CD4-positive, alpha-beta T cell treated with Interferon gamma for 1 hour (primary cell): ENCODE results near the gene MRPS12.
"Not testable (repeated sequence)": the region's sequence is repeated elsewhere in the genome, so short reads cannot be mapped to it uniquely, and the experiment has no call there.

ENCODE experiments used
- DNase-seq: peaks from one replicate; pipeline ENCODE4 v3.0.0-alpha.2; 2020

The MRPS12 gene

DNA sequence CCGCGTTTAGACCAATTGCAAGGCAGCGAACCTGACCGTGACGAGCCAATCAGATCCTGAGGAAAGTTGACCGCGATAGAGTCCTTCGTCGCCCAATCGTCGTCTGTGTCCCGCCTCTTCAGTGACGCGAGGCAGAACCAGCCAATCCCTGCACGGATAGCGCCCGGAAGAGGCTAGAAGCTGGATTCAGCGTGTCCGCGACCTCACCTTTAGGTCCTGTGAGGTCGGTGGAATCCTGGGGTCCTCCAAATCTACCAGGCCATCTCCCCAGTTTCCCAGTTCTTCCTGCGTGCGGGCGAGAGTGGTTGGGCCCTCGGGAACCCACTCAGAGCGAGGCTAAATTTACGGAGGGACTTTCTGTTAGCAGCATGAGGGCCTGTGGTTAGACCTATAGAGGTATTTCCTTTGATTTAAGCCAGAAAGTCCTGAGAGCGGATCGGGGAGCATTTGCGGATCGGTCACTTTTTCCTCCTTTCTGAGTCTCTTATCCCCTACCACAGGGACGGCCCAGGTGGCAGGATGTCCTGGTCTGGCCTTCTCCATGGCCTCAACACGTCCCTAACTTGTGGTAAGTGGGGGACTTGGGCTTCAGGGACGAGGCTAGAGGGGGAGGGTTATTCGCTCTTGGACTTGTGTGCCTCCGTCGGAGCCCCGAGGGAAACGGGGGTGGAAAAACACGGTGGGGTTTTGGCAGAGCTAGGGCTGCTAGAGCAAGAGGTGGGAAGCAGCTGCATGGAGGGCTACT is at the start of gene MRPS12:
TSS of gene MRPS12 (plus strand) at position 169 of the 745 bp plus-strand sequence. CDS start at position 520, 351 bp downstream.
- peak; percentile 99 for DNase-seq

DNA sequence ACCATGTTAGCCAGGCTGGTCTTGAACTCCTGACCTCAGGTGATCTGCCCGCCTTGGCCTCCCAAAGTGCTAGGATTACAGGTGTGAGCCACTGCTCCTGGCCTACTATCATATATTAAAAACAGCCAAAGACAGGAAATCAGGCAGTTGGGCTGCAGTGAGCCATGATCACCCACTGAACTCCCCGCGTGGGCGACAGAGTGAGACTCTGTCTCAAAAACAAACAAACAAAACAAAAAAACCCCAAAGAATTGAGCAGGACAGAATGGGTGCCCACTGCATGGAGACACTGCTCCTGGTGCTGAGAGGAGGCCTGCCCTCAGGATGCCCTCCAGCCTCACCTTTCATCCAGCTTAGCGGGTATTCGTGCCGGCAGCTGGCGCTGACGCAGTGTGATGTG is 47.5 kb upstream of the MRPS12 start:
- DNase-seq, result no peak

GRCh38 chr19:38884691-38885090 is 46.1 kb upstream of the MRPS12 start:
- not testable (repeated sequence) for DNase-seq

- no peak for DNase-seq
These were observed 41.9 kb upstream of the MRPS12 start for GRCh38 chr19:38888876-38889275.

DNA sequence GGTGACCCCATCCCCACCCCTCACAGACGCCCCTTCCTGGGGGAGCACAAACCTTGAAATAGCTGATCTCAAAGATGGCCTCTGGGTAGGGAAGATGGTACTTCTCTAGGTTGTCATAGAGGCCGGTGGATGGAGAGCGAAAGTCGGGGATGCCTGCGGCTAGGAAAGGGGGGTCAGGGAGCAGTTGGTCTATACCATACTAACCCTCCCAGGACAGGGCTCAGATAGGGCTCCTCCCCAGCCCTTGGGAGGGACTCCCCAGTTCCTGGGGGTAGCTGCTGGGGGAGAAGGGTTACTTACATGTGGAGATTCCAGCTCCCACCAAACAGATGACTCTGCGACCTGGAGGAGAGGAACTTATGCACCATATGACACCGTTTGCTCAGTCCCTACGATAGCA is 40.9 kb upstream of the MRPS12 start:
- DNase-seq, result no peak

DNA sequence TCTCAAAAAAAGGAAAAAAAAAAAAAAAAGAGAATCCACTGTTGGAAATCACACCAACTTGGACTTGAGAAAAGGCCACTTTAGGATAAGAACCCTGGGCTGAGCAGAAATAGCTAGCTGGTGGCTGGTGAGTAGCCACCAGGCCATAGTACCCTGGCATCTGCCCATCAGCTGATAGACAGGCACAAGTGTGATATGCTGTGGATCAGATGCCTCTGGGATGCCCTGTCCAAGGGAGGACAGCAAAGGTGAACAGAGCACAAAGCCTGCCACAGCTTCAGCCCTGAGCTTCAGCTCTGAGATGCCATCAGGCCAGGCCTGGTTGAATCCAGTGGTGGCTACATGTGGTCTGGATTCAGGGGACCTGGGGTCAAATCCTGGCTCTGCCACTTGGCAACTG is 40.1 kb upstream of the MRPS12 start:
- DNase-seq, result no peak

GRCh38 chr19:38891771-38892170 is 39.0 kb upstream of the MRPS12 start:
- no peak for DNase-seq

GRCh38 chr19:38892841-38893240 is 37.9 kb upstream of the MRPS12 start:
- no peak for DNase-seq

GRCh38 chr19:38893341-38893771 is 37.4 kb upstream of the MRPS12 start:
- DNase-seq, result no peak

GRCh38 chr19:38894968-38895367 is 35.8 kb upstream of the MRPS12 start:
- no peak for DNase-seq

DNA sequence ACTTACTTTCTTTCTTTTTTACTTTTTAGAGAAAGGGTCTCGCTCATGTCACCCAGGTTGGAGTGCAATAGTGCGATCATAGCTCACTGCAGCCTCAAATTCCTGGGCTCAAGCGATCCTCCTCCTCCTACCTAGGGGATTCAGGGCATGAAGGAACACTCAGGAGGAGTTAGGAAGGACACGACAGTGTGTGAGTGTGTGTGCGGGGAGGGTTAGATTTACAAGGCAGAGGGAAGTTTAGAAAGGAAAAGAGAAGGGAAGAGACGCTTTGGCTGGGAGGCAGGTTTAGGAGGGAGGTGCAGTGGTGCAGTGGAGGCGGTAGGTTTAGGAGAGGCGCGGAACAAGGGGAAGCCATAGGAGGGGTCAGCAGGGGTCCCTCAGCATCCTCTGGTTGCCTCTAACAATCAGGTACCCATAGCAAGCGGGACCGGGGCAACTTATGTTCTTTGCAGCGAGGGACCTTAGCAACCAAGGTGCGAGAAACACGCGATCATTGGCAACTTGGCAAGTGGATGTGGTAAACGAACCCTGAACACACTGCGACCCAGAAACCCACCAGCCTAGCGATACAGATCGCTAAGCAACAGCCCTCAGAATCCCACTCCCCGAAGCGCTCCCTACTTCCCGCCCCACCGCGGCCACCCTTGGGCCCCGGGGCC is 31.8 kb upstream of the MRPS12 start:
- no peak for DNase-seq

- peak; percentile 100 for DNase-seq
These were observed 31.1 kb upstream of the MRPS12 start, which contains the start of the genes NFKBIB and SIRT2 for GRCh38 chr19:38899447-38900201. NFKBIB (plus strand) TSS chr19:38899969; CDS start chr19:38900033, 64 bp downstream. SIRT2 (minus strand) TSS chr19:38899618; CDS start chr19:38899521, 97 bp downstream.

DNA sequence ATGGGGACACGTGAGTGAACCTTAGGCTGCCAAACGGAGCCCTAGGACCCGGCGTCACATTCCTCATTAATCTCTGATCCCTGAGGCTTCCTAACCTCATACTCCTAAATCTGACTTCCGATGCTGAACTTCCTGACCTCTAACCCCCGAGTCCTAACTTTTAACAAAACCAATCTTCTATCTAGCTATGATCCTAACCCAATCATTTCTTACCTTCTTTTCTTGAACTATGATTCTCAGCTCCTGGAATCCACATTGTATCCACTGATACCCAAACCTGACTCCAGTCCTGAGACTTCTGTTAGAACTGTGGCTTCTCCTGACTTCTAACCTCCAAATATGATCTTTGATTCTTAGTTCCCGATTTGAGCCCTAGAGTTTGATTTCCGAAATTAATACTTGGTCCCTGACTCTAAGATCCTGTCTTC is 30.5 kb upstream of the MRPS12 start:
- no peak for DNase-seq

GRCh38 chr19:38900743-38901190 is 30.0 kb upstream of the MRPS12 start:
- no peak for DNase-seq

DNA sequence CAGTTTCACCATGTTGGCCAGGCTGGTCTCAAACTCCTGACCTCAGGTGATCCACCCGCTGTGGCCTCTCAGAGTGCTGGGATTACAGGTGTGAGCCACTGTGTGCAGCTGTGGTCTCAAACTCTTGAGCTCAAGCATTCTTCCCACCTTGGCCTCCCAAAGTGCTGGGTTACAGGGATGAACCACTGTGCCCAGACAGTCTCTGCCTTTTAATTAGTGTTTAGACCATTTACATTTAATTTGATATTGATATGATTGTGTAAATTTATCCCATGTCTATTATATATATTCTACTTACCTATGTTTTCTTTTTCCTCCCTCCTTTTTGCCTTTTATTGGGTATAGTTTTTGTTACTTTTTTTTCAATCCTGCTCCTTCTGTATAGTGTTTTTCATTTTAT is 29.1 kb upstream of the MRPS12 start:
- DNase-seq, result no peak

GRCh38 chr19:38904581-38905539 is 25.9 kb upstream of the MRPS12 start:
- DNase-seq, result no peak

- no peak for DNase-seq
These were observed 25.1 kb upstream of the MRPS12 start for GRCh38 chr19:38905620-38906019.

- DNase-seq, result no peak
These were observed 23.5 kb upstream of the MRPS12 start for GRCh38 chr19:38907227-38907626.

GRCh38 chr19:38907670-38908069 is 23.1 kb upstream of the MRPS12 start:
- no peak for DNase-seq

DNA sequence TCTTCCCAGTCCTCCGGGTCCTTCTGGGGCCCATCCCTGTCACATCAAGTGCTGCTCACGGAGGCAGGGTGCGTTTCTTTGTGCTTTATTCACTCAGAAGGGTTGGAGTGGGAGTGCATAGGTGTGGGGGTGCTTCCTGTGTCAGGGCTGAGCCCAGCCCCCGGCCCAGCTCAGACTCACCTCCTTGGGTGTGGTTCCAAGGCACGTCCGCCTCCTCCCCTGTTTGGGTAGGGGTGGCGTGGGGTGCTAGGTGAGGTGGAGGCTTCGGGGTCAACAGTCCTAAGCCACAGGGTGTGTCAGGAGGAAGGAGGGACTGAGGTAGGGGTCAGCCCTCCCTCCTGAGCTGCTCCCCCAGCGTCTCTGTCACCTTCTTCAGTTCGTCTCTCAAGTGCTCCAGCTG is 21.8 kb upstream of the MRPS12 start:
- no peak for DNase-seq

GRCh38 chr19:38910488-38910887 is 20.3 kb upstream of the MRPS12 start:
- no peak for DNase-seq

- no peak for DNase-seq
These were observed 19.2 kb upstream of the MRPS12 start for GRCh38 chr19:38911388-38912001.
